Liver (tissue), 9 donors: Measurements from ENCODE around the gene FUT4. TPM values are rescaled to one million over a fixed set of nuclear protein-coding genes. Genes with fewer than 3 reads are reported as not detected.
A peak's percentile ranks its signal among the peaks of the same experiment; 100 is the strongest.

Experiments used
- DNase-seq: peaks from one replicate; pipeline ENCODE4 v3.0.0-alpha.2; 2017; ENCODE audit warnings: low spot score
- H3K27ac ChIP-seq, 2 donors: one replicate each; pipeline ENCODE4 v1.7.0; 2013; ENCODE audit warnings: inconsistent platforms in 2 of 2, low read length in 2 of 2, control low read depth in 1 of 2, low read depth in 1 of 2, mild to moderate bottlenecking in 1 of 2
- H3K27me3 ChIP-seq, 4 donors: one replicate each; pipeline versions ENCODE4 v1.6.1 to v1.7.0; 2013; ENCODE audit warnings: low read length in 3 of 4, inconsistent platforms in 1 of 4, mild to moderate bottlenecking in 1 of 4, moderate library complexity in 1 of 4; ENCODE audit not compliant: control insufficient read depth in 4 of 4, insufficient read depth in 4 of 4
- H3K36me3 ChIP-seq, 4 donors: one replicate each; pipeline versions ENCODE4 v1.6.1 to v1.7.0; 2013; ENCODE audit warnings: low read length in 3 of 4, mild to moderate bottlenecking in 3 of 4, low read depth in 1 of 4, moderate library complexity in 1 of 4; ENCODE audit not compliant: control insufficient read depth in 4 of 4, insufficient read depth in 3 of 4
- H3K4me1 ChIP-seq, 4 donors: one replicate each; pipeline versions ENCODE4 v1.6.1 to v1.7.0; 2013; ENCODE audit warnings: low read length in 3 of 4, mild to moderate bottlenecking in 3 of 4, moderate library complexity in 1 of 4; ENCODE audit not compliant: control insufficient read depth in 4 of 4, insufficient read depth in 4 of 4
- H3K4me3 ChIP-seq, 3 donors: one replicate each; pipeline versions ENCODE4 v1.6.1 to v1.7.0; 2013; ENCODE audit warnings: low read length in 3 of 3, control low read depth in 1 of 3, low read depth in 1 of 3, mild to moderate bottlenecking in 1 of 3
- H3K9ac ChIP-seq, 2 donors: one replicate each; pipeline ENCODE4 v1.7.0; 2013; ENCODE audit warnings: low read length in 2 of 2, mild to moderate bottlenecking in 2 of 2, moderate library complexity in 2 of 2, control low read depth in 1 of 2, low read depth in 1 of 2
- H3K9me3 ChIP-seq, 4 donors: one replicate each; pipeline versions ENCODE4 v1.6.1 to v1.7.0; 2013; ENCODE audit warnings: low read length in 3 of 4; ENCODE audit not compliant: control insufficient read depth in 4 of 4
- ATF3 ChIP-seq: IDR thresholded peaks from 2 replicates; pipeline ENCODE4 v1.6.1; 2016; ENCODE audit warnings: antibody characterized with exemption
- CTCF ChIP-seq: fragments of 150-350 bp; IDR thresholded peaks from 2 replicates; pipeline ENCODE4 v1.5.1; 2017; ENCODE audit warnings: improper control_type of control experiment, low read depth, low read length; ENCODE audit not compliant: missing input control
- EGR1 ChIP-seq, 2 donors: IDR thresholded peaks; 2 replicates each; pipeline ENCODE4 v1.6.1; 2016 to 2018; ENCODE audit warnings: antibody characterized with exemption in 2 of 2, low read depth in 2 of 2
- FOXA1 ChIP-seq: IDR thresholded peaks from 2 replicates; pipeline ENCODE4 v1.6.1; 2016; ENCODE audit warnings: antibody characterized with exemption
- FOXA2 ChIP-seq: IDR thresholded peaks from 2 replicates; pipeline ENCODE4 v1.6.1; 2016; ENCODE audit warnings: antibody characterized with exemption
- HNF4G ChIP-seq: IDR thresholded peaks from 2 replicates; pipeline ENCODE4 v1.6.1; 2016; ENCODE audit warnings: antibody characterized with exemption
- JUND ChIP-seq, 2 donors: IDR thresholded peaks; 2 replicates each; pipeline ENCODE4 v1.6.1; 2016; ENCODE audit warnings: antibody characterized with exemption in 2 of 2
- NR2F2 ChIP-seq: IDR thresholded peaks from 2 replicates; pipeline ENCODE4 v1.6.1; 2016; ENCODE audit warnings: antibody characterized with exemption
- REST ChIP-seq: IDR thresholded peaks from 2 replicates; pipeline ENCODE4 v1.6.1; 2016; ENCODE audit warnings: antibody characterized with exemption, mild to moderate bottlenecking
- RXRA ChIP-seq, 2 donors: IDR thresholded peaks; 2 replicates each; pipeline ENCODE4 v1.6.1; 2017 to 2018; ENCODE audit warnings: antibody characterized with exemption in 2 of 2, mild to moderate bottlenecking in 1 of 2
- YY1 ChIP-seq: IDR thresholded peaks from 2 replicates; pipeline ENCODE4 v1.6.1; 2016; ENCODE audit warnings: antibody characterized with exemption, mild to moderate bottlenecking
- WGBS: extraction: QIAGEN DNeasy Blood & Tissue Kit; methylation state at CpG from one replicate; pipeline ENCODE4 v1.1.7; 2013; 5-methylcytosine and 5-hydroxymethylcytosine counted together
- polyA plus RNA-seq, 2 donors: library from polyadenylated mRNA; stranded (reverse) in 1 of 2; unstranded in 1 of 2; fragments of 200-250 nt in 1 of 2; fragments of >200 nt in 1 of 2; fragmentation: Nextera tagmentation in 1 of 2; extraction: Ambion mirVana in 1 of 2; gene quantifications; one replicate each; pipeline versions ENCODE4 v1.2.1 to v1.2.3, GENCODE V29; 2013 to 2015
- total RNA-seq, 2 donors: library from RNA; depleted of rRNA; stranded (reverse); fragments of >200 nt; gene quantifications; one replicate each; pipeline ENCODE4 v1.2.3, GENCODE V29; 2014
- donor health status: healthy.
- donor health status: healthy.
- donor health status: healthy.
- donor health status: healthy.
- donor health status: healthy.

FUT4 gene
- total and polyA plus RNA-seq, 4 donors: 0.47 to 4.3 (median 1.4) TPM

- WGBS: 13% methylated on average over 59 of the region's 59 CpGs
- H3K27ac ChIP-seq: peak overlapping the region; percentile 93 to 96
- no peaks in the 10 kb centered on the region for H3K27me3 ChIP-seq
- H3K36me3 ChIP-seq: no peaks in the 10 kb centered on the region
- peaks cover 3 to 17% (median 12%) of the 10 kb centered on the region in 4 donors for H3K4me1 ChIP-seq
- H3K9ac ChIP-seq: peak overlapping the region in 1 of 2 donors; percentile 13
- TF ChIP-seq RXRA (IDR thresholded peaks at IDR 0.05) (no peak), EGR1 (IDR thresholded peaks at IDR 0.05; ENCODE audit: low read depth in 2 of 2) (no peak), YY1 (no peak), FOXA1 (no peak), FOXA2 (no peak), ATF3 (no peak)
- peak overlapping the region; percentile 45 to 72 (median 57) for H3K4me3 ChIP-seq
- peak; percentile 35 for DNase-seq
- H3K9me3 ChIP-seq: no peaks in the 10 kb centered on the region
Observed at GRCh38 chr11:94544646-94545263, 1.0 kb downstream of the FUT4 start.

GRCh38 chr11:94545264-94546161, 1.8 kb downstream of the FUT4 start:
- H3K27ac ChIP-seq: no peak overlapping the region
- H3K27me3 ChIP-seq: no peaks in the 10 kb centered on the region
- H3K36me3 ChIP-seq: no peaks in the 10 kb centered on the region
- H3K9ac ChIP-seq: no peak overlapping the region
- H3K4me3 ChIP-seq: peak overlapping the region in 1 of 3 donors; percentile 57
- WGBS: 57% methylated on average over 54 of the region's 54 CpGs
- H3K4me1 ChIP-seq: peaks cover 3 to 17% (median 12%) of the 10 kb centered on the region in 4 donors
- no peak for TF ChIP-seq CTCF
- no peak for TF ChIP-seq HNF4G
- no peak for TF ChIP-seq FOXA1
- no peak for TF ChIP-seq NR2F2
- no peak for TF ChIP-seq JUND (IDR thresholded peaks at IDR 0.05)
- no peaks in the 10 kb centered on the region for H3K9me3 ChIP-seq
- no peak for DNase-seq

GRCh38 chr11:94546162-94546470, 2.4 kb downstream of the FUT4 start:
- H3K27ac ChIP-seq: no peak overlapping the region
- TF ChIP-seq FOXA2: no peak
- TF ChIP-seq REST: no peak
- no peak for TF ChIP-seq HNF4G
- no peaks in the 10 kb centered on the region for H3K36me3 ChIP-seq
- DNase-seq: no peak
- peak overlapping the region in 1 of 2 donors; percentile 12 for H3K9ac ChIP-seq
- no peaks in the 10 kb centered on the region for H3K9me3 ChIP-seq
- 81% methylated on average over 2 of the region's 2 CpGs for WGBS
- H3K4me1 ChIP-seq: peaks cover 3 to 17% (median 12%) of the 10 kb centered on the region in 4 donors
- peak overlapping the region in 1 of 3 donors; percentile 57 for H3K4me3 ChIP-seq
- no peaks in the 10 kb centered on the region for H3K27me3 ChIP-seq
